Measurements from ENCODE around the gene FASTKD3. TPM values are rescaled to one million over a fixed set of nuclear protein-coding genes. Genes with fewer than 3 reads are reported as not detected.

The FASTKD3 gene
- total and polyA plus RNA-seq, 4 donors = 6.3 to 11.3 (median 9.5) TPM

- H3K27me3 ChIP-seq (ENCODE audit: control insufficient read depth in 4 of 4, insufficient read depth in 4 of 4, low read length in 3 of 4) = no peaks in the 10 kb centered on the region
- H3K9me3 ChIP-seq (ENCODE audit: control insufficient read depth in 4 of 4, low read length in 3 of 4) = no peaks in the 10 kb centered on the region
- H3K4me3 ChIP-seq (ENCODE audit: low read depth in 1 of 3, low read length in 3 of 3) = no peak overlapping the region
- TF ChIP-seq ATF3 (IDR thresholded peaks at IDR 0.05) (no peak), YY1 (IDR thresholded peaks at IDR 0.05) (no peak), GABPA (IDR thresholded peaks at IDR 0.05 in 1 of 2, conservative IDR thresholded peaks at IDR 0.05 in 1 of 2) (no peak), JUND (IDR thresholded peaks at IDR 0.05) (no peak), TAF1 (conservative IDR thresholded peaks at IDR 0.05) (no peak), CTCF (IDR thresholded peaks at IDR 0.05; ENCODE audit: low read depth, low read length, missing input control) (no peak), MAX (IDR thresholded peaks at IDR 0.05) (no peak), SP1 (IDR thresholded peaks at IDR 0.05) (no peak), RAD21 (IDR thresholded peaks at IDR 0.05) (no peak), FOXA1 (IDR thresholded peaks at IDR 0.05) (no peak), EGR1 (IDR thresholded peaks at IDR 0.05; ENCODE audit: low read depth in 2 of 2) (no peak), HNF4G (IDR thresholded peaks at IDR 0.05) (no peak), ZBTB33 (IDR thresholded peaks at IDR 0.05) (no peak), FOXA2 (IDR thresholded peaks at IDR 0.05) (no peak), NR2F2 (IDR thresholded peaks at IDR 0.05) (no peak), RXRA (IDR thresholded peaks at IDR 0.05) (no peak), HNF4A (conservative IDR thresholded peaks at IDR 0.05) (no peak), REST (IDR thresholded peaks at IDR 0.05) (no peak)
- WGBS = 86% methylated on average over 2 of the region's 2 CpGs
- H3K27ac ChIP-seq (ENCODE audit: low read depth in 1 of 2, low read length in 2 of 2) = no peak overlapping the region
- peaks cover 4 to 21% (median 16%) of the 10 kb centered on the region in 4 donors for H3K4me1 ChIP-seq (ENCODE audit: control insufficient read depth in 4 of 4, insufficient read depth in 4 of 4, low read length in 3 of 4)
- no peak overlapping the region for H3K9ac ChIP-seq (ENCODE audit: low read depth in 1 of 2, low read length in 2 of 2)
- H3K36me3 ChIP-seq (ENCODE audit: control insufficient read depth in 4 of 4, insufficient read depth in 3 of 4, low read depth in 1 of 4, low read length in 3 of 4) = no peaks in the 10 kb centered on the region
- DNase-seq (ENCODE audit: low spot score) = no peak
Measured at GRCh38 chr5:7848296-7848695, 20.5 kb downstream of the FASTKD3 start.
